Activated CD8-positive, alpha-beta T cell treated with anti-CD3 and anti-CD28 coated beads for 36 hours (primary cell): ENCODE results near the gene MECR. TPM values are rescaled to one million over a fixed set of nuclear protein-coding genes. Genes with fewer than 3 reads are reported as not detected.

Source experiments
- ATAC-seq: fragments of 200-7000 bp; cut with Tn5 transposase; one replicate; pipeline ENCODE4 v1.10.0; 2021; ENCODE audit warnings: mild to moderate bottlenecking, moderate library complexity
- CTCF ChIA-PET: fragments of 350-600 bp; sonication (Branson Sonifier 250); formaldehyde crosslinking; loops from one replicate; lab custom pipeline; 2021; ENCODE audit warnings: antibody characterized with exemption; lab: Charles Lee
- POLR2A ChIA-PET: fragments of 350-600 bp; sonication (Branson Sonifier 250); formaldehyde crosslinking; loops from one replicate; lab custom pipeline; 2021; ENCODE audit warnings: antibody characterized with exemption; lab: Charles Lee
- DNase-seq: peaks from one replicate; pipeline ENCODE4 v3.0.0-alpha.2; 2020
- H3K27ac Mint-ChIP-seq: one replicate; pipeline ENCODE4 v1.8.0; 2021; ENCODE audit warnings: mild to moderate bottlenecking, mixed read lengths
- H3K27me3 Mint-ChIP-seq: one replicate; pipeline ENCODE4 v1.8.0; 2021; ENCODE audit warnings: mixed read lengths
- H3K36me3 Mint-ChIP-seq: one replicate; pipeline ENCODE4 v1.8.0; 2021; ENCODE audit warnings: low read depth, mixed read lengths
- H3K4me1 Mint-ChIP-seq: one replicate; pipeline ENCODE4 v1.8.0; 2021; ENCODE audit warnings: low read depth, mixed read lengths
- H3K4me3 Mint-ChIP-seq: one replicate; pipeline ENCODE4 v1.8.0; 2021; ENCODE audit warnings: mild to moderate bottlenecking, moderate library complexity, mixed read lengths
- H3K9me3 Mint-ChIP-seq: one replicate; pipeline ENCODE4 v1.8.0; 2021; ENCODE audit warnings: mixed read lengths
- intact Hi-C: fragments of 100-400 bp; cut with micrococcal nuclease; formaldehyde crosslinking; loops from one replicate; pipeline ENCODE4 v1.10.0; 2022
- total RNA-seq, 2 experiments: library from RNA; stranded (reverse); gene quantifications; one replicate each; pipeline ENCODE4 v1.2.3, GENCODE V29; 2021
- TF ChIP-seq, protein P1 (sequence below): fragments of 200-600 bp; IDR thresholded peaks from one replicate; pipeline ENCODE4 v1.8.0; 2022; ENCODE audit warnings: antibody characterized with exemption, mild to moderate bottlenecking

The MECR gene
- total RNA-seq, 2 experiments from 2014 or later = 42.2 to 43.5 TPM

DNA sequence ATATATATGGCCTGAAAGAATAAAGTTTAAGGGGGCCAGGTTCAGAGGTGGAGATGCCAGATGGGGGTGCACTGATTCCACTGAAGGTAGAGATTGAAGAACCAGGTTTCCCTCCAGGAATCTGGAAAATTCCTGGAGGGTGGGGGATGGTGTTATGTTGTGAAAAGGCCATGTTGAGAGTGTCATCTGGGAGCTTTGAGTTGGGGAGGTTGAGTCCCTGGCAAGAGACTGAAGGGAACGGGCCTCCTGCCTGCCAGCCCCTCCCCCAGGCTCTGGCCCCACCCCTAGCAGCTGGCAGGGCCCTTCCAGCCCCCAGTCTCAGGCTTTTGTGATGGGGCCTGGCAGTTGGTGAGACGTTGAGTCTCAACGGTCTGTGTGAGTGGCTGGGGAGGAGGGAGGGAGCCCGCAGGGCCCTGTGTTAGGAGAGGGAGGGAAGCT, 9.7 kb upstream of the MECR start:
- TF ChIP-seq, protein P1, sequence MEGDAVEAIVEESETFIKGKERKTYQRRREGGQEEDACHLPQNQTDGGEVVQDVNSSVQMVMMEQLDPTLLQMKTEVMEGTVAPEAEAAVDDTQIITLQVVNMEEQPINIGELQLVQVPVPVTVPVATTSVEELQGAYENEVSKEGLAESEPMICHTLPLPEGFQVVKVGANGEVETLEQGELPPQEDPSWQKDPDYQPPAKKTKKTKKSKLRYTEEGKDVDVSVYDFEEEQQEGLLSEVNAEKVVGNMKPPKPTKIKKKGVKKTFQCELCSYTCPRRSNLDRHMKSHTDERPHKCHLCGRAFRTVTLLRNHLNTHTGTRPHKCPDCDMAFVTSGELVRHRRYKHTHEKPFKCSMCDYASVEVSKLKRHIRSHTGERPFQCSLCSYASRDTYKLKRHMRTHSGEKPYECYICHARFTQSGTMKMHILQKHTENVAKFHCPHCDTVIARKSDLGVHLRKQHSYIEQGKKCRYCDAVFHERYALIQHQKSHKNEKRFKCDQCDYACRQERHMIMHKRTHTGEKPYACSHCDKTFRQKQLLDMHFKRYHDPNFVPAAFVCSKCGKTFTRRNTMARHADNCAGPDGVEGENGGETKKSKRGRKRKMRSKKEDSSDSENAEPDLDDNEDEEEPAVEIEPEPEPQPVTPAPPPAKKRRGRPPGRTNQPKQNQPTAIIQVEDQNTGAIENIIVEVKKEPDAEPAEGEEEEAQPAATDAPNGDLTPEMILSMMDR = no peak
- ChIA-PET POLR2A (no interaction called here), CTCF (no interaction called here)

GRCh38 chr1:29239142-29239541, 8.4 kb upstream of the MECR start:
- Mint-ChIP-seq H3K9me3 (no peaks in the 10 kb centered on the region), H3K4me1 (peaks cover 13% of the 10 kb centered on the region), H3K27ac (no peak overlapping the region), H3K36me3 (peaks cover 3% of the 10 kb centered on the region), H3K27me3 (peaks cover 42% of the 10 kb centered on the region), H3K4me3 (no peak overlapping the region)
- ChIA-PET POLR2A (no interaction called here), CTCF (interaction anchor here (0.8 kb wide), 1 partner anchor 1141 kb away, joined by 3 read pairs; no protein-coding TSS in a partner anchor)
- TF ChIP-seq, protein P1 = no peak
- DNase-seq (no peak), ATAC-seq (no peak)
- intact Hi-C loops = no loop called here

More for the DNA sequence above, 9.7 kb upstream of the MECR start:
- Mint-ChIP-seq H3K9me3 (no peaks in the 10 kb centered on the region), H3K27ac (no peak overlapping the region), H3K36me3 (peaks cover 3% of the 10 kb centered on the region), H3K4me3 (no peak overlapping the region), H3K4me1 (peaks cover 13% of the 10 kb centered on the region), H3K27me3 (peaks cover 42% of the 10 kb centered on the region)
- DNase-seq (no peak), ATAC-seq (no peak)
- intact Hi-C loops = no loop called here

DNA sequence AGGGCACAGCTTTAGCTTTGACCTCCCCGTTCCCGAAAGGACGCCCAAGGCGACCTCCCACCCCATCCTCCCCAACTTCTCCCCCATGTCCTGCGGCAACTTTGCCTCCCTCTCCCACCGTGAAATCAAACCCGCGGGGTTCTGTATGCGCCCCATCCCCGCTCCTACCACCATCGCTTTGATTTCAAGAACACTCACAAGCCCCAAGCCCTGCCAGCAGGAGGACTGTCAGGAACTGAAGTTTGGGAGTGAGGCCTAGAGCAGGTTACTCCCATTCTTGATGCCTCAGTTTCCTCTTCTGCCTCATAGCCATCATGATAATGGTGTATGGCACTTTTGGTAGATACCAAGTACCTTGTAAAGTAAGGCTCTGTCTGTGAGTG, 7.9 kb upstream of the MECR start:
- ChIA-PET POLR2A (no interaction called here), CTCF (interaction anchor here (0.8 kb wide), 1 partner anchor 1142 kb away, joined by 3 read pairs; no protein-coding TSS in a partner anchor)
- no peak for ATAC-seq
- TF ChIP-seq, protein P1 = no peak
- intact Hi-C loops = no loop called here
- H3K36me3 Mint-ChIP-seq = peaks cover 3% of the 10 kb centered on the region
- peaks cover 13% of the 10 kb centered on the region for H3K4me1 Mint-ChIP-seq
- H3K4me3 Mint-ChIP-seq = peak overlapping the region; percentile 42
- no peak for DNase-seq
- H3K27ac Mint-ChIP-seq = no peak overlapping the region
- H3K9me3 Mint-ChIP-seq = no peaks in the 10 kb centered on the region
- peaks cover 42% of the 10 kb centered on the region for H3K27me3 Mint-ChIP-seq

DNA sequence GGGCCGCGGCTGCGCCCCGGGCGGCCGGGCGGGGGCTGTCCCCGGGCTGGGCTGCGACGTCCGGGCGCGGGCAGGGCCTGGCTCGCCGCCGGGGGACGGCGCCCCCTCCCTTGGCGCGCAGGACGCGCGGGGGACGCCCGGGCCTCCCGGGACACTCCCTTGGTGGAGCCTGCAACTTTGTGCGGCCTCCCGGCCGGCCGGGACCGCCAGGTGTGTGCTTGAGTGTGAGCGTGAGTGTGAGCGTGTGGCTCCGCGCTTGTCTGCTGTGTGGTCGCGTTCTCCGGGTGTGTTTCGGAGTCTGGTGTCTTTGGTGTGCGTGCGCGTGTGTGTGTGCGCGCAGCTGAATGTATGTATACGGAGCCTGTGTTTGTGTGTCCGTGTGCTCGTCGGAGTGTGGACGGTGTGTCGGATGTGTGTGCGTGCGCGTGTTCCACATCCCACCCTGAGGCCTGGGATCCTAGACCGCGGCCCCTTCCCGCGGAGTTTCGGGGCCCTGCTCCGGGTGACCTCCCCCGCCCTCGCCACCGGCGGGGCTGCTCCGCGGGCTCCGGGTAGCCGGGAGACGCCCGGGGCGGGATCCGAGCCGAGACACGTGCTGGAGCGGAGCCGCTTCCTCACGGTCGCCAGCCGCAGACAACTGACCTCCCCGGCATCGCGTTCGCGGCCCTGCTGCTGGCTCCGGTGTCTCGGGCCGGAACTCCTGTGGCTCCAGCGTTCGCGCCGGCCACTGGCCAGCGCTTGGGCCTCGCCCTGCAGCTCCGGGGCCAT, 7.3 kb upstream of the MECR start:
- intact Hi-C loops = no loop called here
- Mint-ChIP-seq H3K4me3 (peak overlapping the region; percentile 65), H3K36me3 (peaks cover 3% of the 10 kb centered on the region), H3K9me3 (no peaks in the 10 kb centered on the region), H3K27me3 (peaks cover 42% of the 10 kb centered on the region), H3K4me1 (peaks cover 13% of the 10 kb centered on the region), H3K27ac (no peak overlapping the region)
- POLR2A ChIA-PET = no interaction called here
- no peak for ATAC-seq
- TF ChIP-seq, protein P1 = no peak
- DNase-seq = peak; percentile 13
- CTCF ChIA-PET = no interaction called here

GRCh38 chr1:29237129-29237821, 6.5 kb upstream of the MECR start:
- ChIA-PET CTCF (interaction anchor here (0.6 to 1.4 kb wide), 7 partner anchors 9 to 1460 kb away, joined by 3 to 6 read pairs (median 3); partner anchors contain the start of gene SRSF4), POLR2A (no interaction called here)
- ATAC-seq (no peak), DNase-seq (peak; percentile 18)
- H3K36me3 Mint-ChIP-seq = peaks cover 3% of the 10 kb centered on the region
- peaks cover 42% of the 10 kb centered on the region for H3K27me3 Mint-ChIP-seq
- TF ChIP-seq, protein P1 = no peak
- H3K9me3 Mint-ChIP-seq = no peaks in the 10 kb centered on the region
- H3K27ac Mint-ChIP-seq = no peak overlapping the region
- intact Hi-C loops = no loop called here
- peak overlapping the region; percentile 73 for H3K4me3 Mint-ChIP-seq
- peaks cover 13% of the 10 kb centered on the region for H3K4me1 Mint-ChIP-seq
